DND-41 (cell line): ENCODE measurements around the gene NT5C.

ENCODE experiments used
- EZH2 ChIP-seq: IDR thresholded peaks from 3 replicates; pipeline ENCODE4 v1.6.1; 2012; ENCODE audit warnings: borderline replicate concordance, low read depth, mild to moderate bottlenecking, moderate library complexity, low read length, inconsistent platforms; ENCODE audit not compliant: severe bottlenecking
- TF ChIP-seq, protein P1 (sequence below): IDR thresholded peaks from 2 replicates; pipeline ENCODE4 v1.5.1; 2012; ENCODE audit warnings: borderline replicate concordance, low read length, moderate library complexity, mild to moderate bottlenecking; ENCODE audit not compliant: poor library complexity, severe bottlenecking; ENCODE audit errors: extremely low read depth

DNA sequence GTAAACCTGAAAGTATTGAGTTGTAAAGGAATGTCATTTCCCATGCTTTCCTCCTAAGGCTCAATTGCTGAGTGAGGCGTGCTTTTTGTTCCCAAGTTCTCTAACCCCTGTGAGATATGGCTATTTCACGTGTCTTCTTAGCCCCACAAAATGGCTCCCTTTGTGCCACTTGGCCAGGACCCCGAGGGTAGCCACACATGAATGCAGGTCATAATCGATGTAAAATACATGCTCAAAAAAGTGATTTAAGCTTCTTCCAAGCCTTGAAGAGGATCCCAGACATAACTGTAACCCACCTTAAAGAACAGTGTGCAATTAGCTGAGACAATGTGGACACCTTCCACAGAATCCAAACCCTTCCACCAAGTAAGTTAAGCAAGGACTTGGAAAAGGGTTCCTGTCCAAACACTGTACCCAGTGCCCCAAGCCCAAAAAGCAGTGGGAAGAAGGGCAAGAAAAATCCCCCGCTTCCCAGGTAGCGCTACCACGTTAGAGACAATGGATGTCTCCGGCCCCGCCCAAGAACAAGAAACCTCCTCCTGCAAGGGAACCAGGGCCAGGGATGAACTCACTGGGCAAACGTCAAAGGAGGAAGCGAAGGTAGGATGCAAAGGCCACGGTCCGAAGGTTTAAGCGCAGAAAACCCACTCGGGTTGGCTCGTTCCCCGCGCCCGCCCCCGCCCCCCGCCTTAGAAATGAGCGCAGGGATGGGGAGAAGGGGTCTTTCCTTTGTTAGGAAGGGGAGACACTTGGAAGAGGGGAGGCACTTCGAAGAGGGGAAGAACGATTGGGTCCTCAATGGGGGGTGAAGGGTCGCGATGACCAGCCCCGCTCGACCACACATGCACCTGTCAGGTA lies 21.6 kb upstream of the NT5C start:
- TF ChIP-seq, protein P1, sequence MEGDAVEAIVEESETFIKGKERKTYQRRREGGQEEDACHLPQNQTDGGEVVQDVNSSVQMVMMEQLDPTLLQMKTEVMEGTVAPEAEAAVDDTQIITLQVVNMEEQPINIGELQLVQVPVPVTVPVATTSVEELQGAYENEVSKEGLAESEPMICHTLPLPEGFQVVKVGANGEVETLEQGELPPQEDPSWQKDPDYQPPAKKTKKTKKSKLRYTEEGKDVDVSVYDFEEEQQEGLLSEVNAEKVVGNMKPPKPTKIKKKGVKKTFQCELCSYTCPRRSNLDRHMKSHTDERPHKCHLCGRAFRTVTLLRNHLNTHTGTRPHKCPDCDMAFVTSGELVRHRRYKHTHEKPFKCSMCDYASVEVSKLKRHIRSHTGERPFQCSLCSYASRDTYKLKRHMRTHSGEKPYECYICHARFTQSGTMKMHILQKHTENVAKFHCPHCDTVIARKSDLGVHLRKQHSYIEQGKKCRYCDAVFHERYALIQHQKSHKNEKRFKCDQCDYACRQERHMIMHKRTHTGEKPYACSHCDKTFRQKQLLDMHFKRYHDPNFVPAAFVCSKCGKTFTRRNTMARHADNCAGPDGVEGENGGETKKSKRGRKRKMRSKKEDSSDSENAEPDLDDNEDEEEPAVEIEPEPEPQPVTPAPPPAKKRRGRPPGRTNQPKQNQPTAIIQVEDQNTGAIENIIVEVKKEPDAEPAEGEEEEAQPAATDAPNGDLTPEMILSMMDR = no peak
- TF ChIP-seq EZH2 = no peak
